ENCODE measurements around the gene PCBD1.

PCBD1 gene

GRCh38 chr10:70896551-70896950 is 8.2 kb upstream of the PCBD1 start:
- DNase-seq (ENCODE audit: low read depth): no peak

GRCh38 chr10:70894416-70894815 is 6.1 kb upstream of the PCBD1 start:
- no peak overlapping the region for H3K4me3 ChIP-seq (ENCODE audit: control insufficient read depth, low read depth, low read length)
- DNase-seq (ENCODE audit: low read depth): no peak
- TF ChIP-seq CTCF (IDR thresholded peaks at IDR 0.05; ENCODE audit: control insufficient read depth, insufficient read depth, low read depth, low read length, missing control alignments): no peak

More at GRCh38 chr10:70896551-70896950, 8.2 kb upstream of the PCBD1 start:
- TF ChIP-seq CTCF (IDR thresholded peaks at IDR 0.05; ENCODE audit: control insufficient read depth, insufficient read depth, low read depth, low read length, missing control alignments): no peak
- H3K4me3 ChIP-seq (ENCODE audit: control insufficient read depth, low read depth, low read length): no peak overlapping the region

- DNase-seq (ENCODE audit: low read depth): no peak
- no peak overlapping the region for H3K4me3 ChIP-seq (ENCODE audit: control insufficient read depth, low read depth, low read length)
- no peak for TF ChIP-seq CTCF (IDR thresholded peaks at IDR 0.05; ENCODE audit: control insufficient read depth, insufficient read depth, low read depth, low read length, missing control alignments)
Observed at GRCh38 chr10:70893227-70894006, 5.1 kb upstream of the PCBD1 start.

- DNase-seq (ENCODE audit: low read depth): no peak
- TF ChIP-seq CTCF (IDR thresholded peaks at IDR 0.05; ENCODE audit: control insufficient read depth, insufficient read depth, low read depth, low read length, missing control alignments): no peak
- H3K4me3 ChIP-seq (ENCODE audit: control insufficient read depth, low read depth, low read length): no peak overlapping the region
Observed at GRCh38 chr10:70892631-70893030, 4.3 kb upstream of the PCBD1 start.

GRCh38 chr10:70891627-70892026 is 3.3 kb upstream of the PCBD1 start:
- DNase-seq (ENCODE audit: low read depth): no peak
- no peak for TF ChIP-seq CTCF (IDR thresholded peaks at IDR 0.05; ENCODE audit: control insufficient read depth, insufficient read depth, low read depth, low read length, missing control alignments)
- no peak overlapping the region for H3K4me3 ChIP-seq (ENCODE audit: control insufficient read depth, low read depth, low read length)

GRCh38 chr10:70890917-70891431 is 2.6 kb upstream of the PCBD1 start:
- no peak overlapping the region for H3K4me3 ChIP-seq (ENCODE audit: control insufficient read depth, low read depth, low read length)
- no peak for DNase-seq (ENCODE audit: low read depth)
- TF ChIP-seq CTCF (IDR thresholded peaks at IDR 0.05; ENCODE audit: control insufficient read depth, insufficient read depth, low read depth, low read length, missing control alignments): no peak
